Type B pancreatic cell (in vitro differentiated cells): ENCODE results near the gene ANO9. TPM values are rescaled to one million over a fixed set of nuclear protein-coding genes. Genes with fewer than 3 reads are reported as not detected.
"Not testable (repeated sequence)": the region's sequence is repeated elsewhere in the genome, so short reads cannot be mapped to it uniquely, and the experiment has no call there.

ENCODE experiments used
- DNase-seq: peaks from one replicate; pipeline ENCODE4 v3.0.0; 2021; ENCODE audit warnings: mixed read lengths; ENCODE audit not compliant: unreplicated experiment; ENCODE audit errors: extremely low spot score
- H3K27ac Mint-ChIP-seq: 2 replicates; pipeline ENCODE4 v1.8.0; 2021; ENCODE audit warnings: mild to moderate bottlenecking, mixed read lengths
- H3K27me3 Mint-ChIP-seq: 2 replicates; pipeline ENCODE4 v1.8.0; 2021; ENCODE audit warnings: mixed read lengths
- H3K36me3 Mint-ChIP-seq: 2 replicates; pipeline ENCODE4 v1.8.0; 2021; ENCODE audit warnings: mixed read lengths
- H3K4me1 Mint-ChIP-seq: one replicate; pipeline ENCODE4 v1.8.0; 2021; ENCODE audit warnings: mixed read lengths; ENCODE audit not compliant: unreplicated experiment
- H3K4me3 Mint-ChIP-seq: 2 replicates; pipeline ENCODE4 v1.8.0; 2021; ENCODE audit warnings: mild to moderate bottlenecking, mixed read lengths
- H3K9me3 Mint-ChIP-seq: 2 replicates; pipeline ENCODE4 v1.8.0; 2021; ENCODE audit warnings: mixed read lengths
- total RNA-seq: library from RNA; stranded (reverse); gene quantifications from 2 replicates; pipeline ENCODE4 v1.2.1, GENCODE V29; 2021; ENCODE audit warnings: low replicate concordance
- TF ChIP-seq, protein P1 (sequence below): fragments of 200-600 bp; sonication (generic); conservative IDR thresholded peaks from 2 replicates; pipeline ENCODE4 v1.5.0; 2021; ENCODE audit warnings: antibody characterized with exemption, mild to moderate bottlenecking

Gene ANO9
- total RNA-seq, 1 donor from 2014 or later, result 25.3 TPM

DNA sequence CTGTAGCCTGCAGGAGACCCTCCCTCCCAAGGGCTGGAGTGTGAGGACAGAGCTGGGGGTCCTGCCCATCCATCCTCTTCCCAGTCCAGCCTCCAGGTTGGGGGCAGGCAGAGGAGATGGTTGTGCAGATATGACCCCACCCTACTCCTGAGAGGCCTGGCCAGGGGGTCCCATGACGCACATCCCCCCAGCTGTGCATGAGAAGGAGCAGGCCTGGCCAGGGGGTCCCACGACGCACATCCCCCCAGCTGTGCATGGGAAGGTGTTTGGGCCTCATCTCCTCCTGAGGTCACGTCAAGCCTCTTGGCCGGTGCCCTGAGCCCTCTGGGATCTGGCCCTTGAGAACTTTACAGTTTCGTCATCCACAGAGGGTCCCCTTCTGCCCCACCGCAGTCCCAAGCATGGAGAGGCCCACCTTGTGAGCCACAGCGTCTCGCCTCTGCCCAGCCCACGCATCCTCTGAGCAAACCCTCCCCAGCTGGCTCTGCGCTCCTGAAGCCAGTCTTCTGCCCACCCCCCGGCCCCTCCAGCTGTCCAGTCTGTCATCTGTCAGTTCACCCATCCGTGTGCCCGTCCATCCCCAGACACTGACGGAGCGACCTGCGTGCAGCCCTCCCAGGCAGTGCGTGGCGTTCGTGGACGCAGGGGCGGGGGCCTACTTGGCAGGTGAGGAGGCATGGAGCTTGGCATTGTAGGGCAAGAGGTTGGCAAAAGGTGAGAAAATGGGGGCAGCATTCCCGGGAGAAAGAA lies 2.3 kb downstream of the ANO9 start:
- peaks cover 3% of the 10 kb centered on the region for H3K36me3 Mint-ChIP-seq
- peak overlapping the region; percentile 45 for H3K4me3 Mint-ChIP-seq
- DNase-seq, result no peak
- H3K27me3 Mint-ChIP-seq, result no peaks in the 10 kb centered on the region
- no peak overlapping the region for H3K27ac Mint-ChIP-seq
- peaks cover 10% of the 10 kb centered on the region for H3K4me1 Mint-ChIP-seq
- H3K9me3 Mint-ChIP-seq, result no peaks in the 10 kb centered on the region
- TF ChIP-seq, protein P1, sequence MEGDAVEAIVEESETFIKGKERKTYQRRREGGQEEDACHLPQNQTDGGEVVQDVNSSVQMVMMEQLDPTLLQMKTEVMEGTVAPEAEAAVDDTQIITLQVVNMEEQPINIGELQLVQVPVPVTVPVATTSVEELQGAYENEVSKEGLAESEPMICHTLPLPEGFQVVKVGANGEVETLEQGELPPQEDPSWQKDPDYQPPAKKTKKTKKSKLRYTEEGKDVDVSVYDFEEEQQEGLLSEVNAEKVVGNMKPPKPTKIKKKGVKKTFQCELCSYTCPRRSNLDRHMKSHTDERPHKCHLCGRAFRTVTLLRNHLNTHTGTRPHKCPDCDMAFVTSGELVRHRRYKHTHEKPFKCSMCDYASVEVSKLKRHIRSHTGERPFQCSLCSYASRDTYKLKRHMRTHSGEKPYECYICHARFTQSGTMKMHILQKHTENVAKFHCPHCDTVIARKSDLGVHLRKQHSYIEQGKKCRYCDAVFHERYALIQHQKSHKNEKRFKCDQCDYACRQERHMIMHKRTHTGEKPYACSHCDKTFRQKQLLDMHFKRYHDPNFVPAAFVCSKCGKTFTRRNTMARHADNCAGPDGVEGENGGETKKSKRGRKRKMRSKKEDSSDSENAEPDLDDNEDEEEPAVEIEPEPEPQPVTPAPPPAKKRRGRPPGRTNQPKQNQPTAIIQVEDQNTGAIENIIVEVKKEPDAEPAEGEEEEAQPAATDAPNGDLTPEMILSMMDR, result no peak

DNA sequence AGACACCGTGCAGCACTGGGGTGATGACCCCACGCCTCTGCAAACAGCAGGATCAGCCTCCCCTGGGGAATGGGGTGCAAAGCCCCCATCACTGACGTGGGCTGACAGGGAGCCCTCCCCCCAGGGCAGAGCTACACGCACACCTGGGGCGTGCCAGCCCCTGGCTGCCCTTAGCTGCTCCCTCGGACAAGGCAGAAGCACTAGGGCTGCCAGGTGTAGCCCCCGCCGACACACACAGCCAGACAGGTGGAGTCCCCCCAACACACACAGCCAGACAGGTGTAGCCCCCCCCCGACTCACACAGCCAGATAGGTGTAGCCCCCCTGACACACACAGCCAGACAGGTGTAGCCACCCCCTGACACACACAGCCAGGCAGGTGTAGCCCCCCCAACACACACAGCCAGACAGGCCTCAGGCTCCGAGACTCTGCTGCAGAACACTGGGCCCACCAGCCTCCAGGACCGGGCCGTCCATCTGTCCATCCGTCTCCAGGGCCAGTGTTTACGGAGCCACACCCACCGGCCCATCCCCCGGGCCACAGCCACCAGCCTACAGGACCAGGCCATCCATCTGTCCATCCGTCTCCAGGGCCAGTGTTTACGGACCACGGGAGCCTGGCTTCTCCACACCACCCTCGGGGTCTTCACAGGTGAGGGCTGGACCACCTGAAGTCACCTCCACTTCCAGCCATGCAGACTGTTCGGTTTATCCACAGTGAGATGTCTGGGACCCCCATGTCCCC lies 3.5 kb downstream of the ANO9 start:
- DNase-seq, result no peak
- H3K4me1 Mint-ChIP-seq, result no peaks in the 10 kb centered on the region
- no peaks in the 10 kb centered on the region for H3K9me3 Mint-ChIP-seq
- no peak overlapping the region for H3K27ac Mint-ChIP-seq
- TF ChIP-seq, protein P1, result no peak
- H3K4me3 Mint-ChIP-seq, result no peak overlapping the region
- H3K36me3 Mint-ChIP-seq, result peaks cover 3% of the 10 kb centered on the region
- H3K27me3 Mint-ChIP-seq, result no peaks in the 10 kb centered on the region

DNA sequence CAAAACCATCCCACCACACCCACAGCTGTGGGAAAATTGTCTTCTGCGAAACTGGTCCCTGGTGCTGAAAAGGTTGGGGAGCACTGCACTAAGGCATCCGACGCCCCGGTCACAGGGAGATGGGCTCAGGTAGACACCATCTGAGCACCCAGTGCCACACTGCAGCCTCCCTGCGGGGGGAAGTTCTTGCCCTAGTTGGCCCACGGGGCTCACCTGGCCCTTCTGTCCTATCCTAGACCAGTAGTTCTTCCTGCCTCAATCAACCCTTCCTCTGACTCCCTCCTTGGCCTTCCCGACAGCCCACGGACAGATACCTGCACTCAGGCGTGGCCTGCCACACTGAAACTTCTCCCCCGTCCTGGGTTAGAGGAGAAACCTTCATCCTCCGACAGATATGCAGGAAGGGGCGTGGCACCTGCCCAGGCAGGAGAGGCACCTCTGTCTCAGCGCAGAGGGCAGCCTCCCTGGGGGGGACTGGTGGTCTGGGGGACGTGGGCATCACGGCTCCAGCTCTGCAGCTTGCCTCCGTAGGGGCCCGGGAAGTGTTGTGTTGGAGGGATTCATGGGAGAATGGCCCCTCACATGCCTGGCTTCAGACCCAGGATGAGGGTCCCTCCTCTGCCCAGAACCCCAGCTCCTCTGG lies 4.5 kb downstream of the ANO9 start:
- H3K27me3 Mint-ChIP-seq, result no peaks in the 10 kb centered on the region
- TF ChIP-seq, protein P1, result no peak
- H3K4me3 Mint-ChIP-seq, result no peak overlapping the region
- H3K9me3 Mint-ChIP-seq, result no peaks in the 10 kb centered on the region
- no peaks in the 10 kb centered on the region for H3K4me1 Mint-ChIP-seq
- peaks cover 3% of the 10 kb centered on the region for H3K36me3 Mint-ChIP-seq
- no peak overlapping the region for H3K27ac Mint-ChIP-seq
- no peak for DNase-seq

DNA sequence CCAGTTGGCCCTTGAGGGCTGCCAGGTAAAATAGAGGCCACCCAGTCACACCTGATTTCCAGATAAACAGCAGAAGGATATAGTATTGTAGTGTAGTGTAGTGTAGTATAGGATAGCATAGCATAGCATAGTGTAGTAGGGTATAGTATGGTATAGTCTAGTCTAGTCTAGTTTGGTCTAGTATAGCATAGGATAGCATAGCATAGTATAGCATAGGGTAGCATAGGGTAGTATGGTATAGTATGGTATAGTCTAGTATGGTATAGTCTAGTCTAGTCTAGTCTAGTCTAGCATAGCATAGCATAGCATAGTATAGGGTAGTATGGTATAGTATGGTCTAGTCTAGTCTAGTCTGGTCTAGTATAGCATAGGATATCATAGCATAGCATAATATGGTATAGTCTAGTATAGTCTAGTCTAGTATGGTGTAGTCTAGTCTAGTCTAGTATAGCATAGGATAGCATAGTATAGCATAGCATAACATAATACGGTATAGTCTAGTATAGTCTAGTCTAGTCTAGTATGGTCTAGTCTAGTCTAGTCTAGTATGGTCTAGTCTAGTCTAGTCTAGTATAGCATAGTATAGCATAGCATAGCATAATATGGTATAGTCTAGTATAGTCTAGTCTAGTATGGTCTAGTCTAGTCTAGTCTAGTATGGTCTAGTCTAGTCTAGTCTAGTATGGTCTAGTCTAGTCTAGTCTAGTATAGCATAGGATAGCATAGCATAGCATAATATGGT lies 6.6 kb downstream of the ANO9 start:
- not testable (repeated sequence) for H3K27me3 Mint-ChIP-seq, H3K4me1 Mint-ChIP-seq, H3K27ac Mint-ChIP-seq, H3K9me3 Mint-ChIP-seq, H3K4me3 Mint-ChIP-seq, DNase-seq, H3K36me3 Mint-ChIP-seq

DNA sequence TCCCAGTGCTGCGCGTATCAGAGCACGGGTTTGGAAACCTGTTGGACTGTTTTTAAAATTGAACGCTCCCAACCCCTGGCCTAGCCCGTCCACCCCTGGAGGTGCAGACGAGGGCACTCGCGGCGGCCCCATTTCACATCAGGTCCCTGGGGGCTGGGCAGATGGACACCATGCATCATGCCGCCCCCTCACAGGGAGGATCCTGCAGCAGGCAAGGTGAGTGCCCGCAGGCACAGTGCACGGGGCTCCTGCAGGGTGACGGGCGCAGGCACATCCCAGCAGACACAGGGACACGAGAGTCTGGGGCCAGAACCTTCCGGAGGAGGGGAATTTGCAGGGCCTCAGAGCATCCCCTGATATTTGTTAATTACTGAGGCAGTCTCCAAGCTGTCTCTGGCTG lies 7.3 kb downstream of the ANO9 start:
- Mint-ChIP-seq H3K4me1 (no peaks in the 10 kb centered on the region), H3K9me3 (no peaks in the 10 kb centered on the region)

More for the DNA sequence above, 7.3 kb downstream of the ANO9 start:
- Mint-ChIP-seq H3K27ac (no peak overlapping the region), H3K4me3 (no peak overlapping the region), H3K27me3 (no peaks in the 10 kb centered on the region), H3K36me3 (peaks cover 3% of the 10 kb centered on the region)
- TF ChIP-seq, protein P1, result no peak
- no peak for DNase-seq
